Posterior cingulate gyrus (tissue), 11 donors: Measurements from ENCODE around the gene STATH.
"Not testable (repeated sequence)": the region's sequence is repeated elsewhere in the genome, so short reads cannot be mapped to it uniquely, and the experiment has no call there.

ENCODE experiments used
- DNase-seq, 10 donors: peaks; one replicate each; pipeline versions ENCODE4 v3.0.0 to v3.0.0-alpha.2; 2020 to 2021; ENCODE audit warnings: mixed read lengths in 3 of 10
- intact Hi-C: fragments of 100-400 bp; cut with DNase I; formaldehyde crosslinking; loops from one replicate; pipeline ENCODE4 v1.15.1; 2023

The STATH gene

DNA sequence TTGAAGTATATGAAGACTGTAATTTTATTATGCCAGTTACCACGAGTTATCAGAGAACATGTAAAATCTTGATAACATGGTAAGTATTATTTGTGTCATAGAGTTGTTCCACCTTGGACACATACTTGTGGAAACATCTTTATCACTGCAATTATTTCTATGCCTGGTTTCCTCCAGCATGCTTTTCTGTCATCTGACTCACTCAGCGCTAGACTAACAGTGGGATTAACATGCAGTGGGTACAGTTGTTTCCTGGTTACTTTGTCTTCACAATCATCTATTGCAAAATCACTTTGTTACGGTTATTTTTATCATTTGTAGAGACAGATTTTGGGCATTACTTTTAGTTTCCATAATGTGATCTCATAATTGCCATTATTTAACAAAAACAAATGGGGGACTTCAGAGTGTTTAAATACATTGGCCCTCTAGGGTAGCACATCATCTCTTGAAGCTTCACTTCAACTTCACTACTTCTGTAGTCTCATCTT is at the start of gene STATH:
Gene STATH, plus strand, starts transcription at position 441 of the 491 bp plus-strand sequence. CDS start 2,472 bp downstream, outside the sequence.
- intact Hi-C loops: no loop called here

DNA sequence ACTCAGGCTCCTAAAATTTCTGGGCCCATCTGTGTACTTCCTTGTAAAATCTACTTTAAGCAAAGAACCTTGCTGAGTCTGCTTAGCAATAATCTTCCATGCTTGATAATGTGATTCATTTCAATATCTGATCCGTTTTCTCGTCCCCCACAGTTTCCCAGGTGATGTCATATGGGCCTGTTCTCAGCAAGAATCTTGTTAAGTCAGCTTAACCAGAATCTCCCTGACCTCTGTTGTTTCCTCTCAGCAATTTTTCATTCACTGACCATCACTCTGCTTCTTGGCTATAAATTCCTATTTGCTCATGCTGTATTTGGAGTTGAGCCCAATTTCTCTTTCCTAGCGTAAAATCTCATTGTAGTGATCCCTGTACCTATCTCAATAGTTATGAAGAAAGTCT is 44.2 kb upstream of the STATH start:
- intact Hi-C loops: no loop called here

More for the DNA sequence above, at the start of gene STATH:
- DNase-seq: no peak

GRCh38 chr4:69957209-69957608 is 38.6 kb upstream of the STATH start:
- intact Hi-C loops: no loop called here

More for the DNA sequence above, 44.2 kb upstream of the STATH start:
- no peak for DNase-seq

DNA sequence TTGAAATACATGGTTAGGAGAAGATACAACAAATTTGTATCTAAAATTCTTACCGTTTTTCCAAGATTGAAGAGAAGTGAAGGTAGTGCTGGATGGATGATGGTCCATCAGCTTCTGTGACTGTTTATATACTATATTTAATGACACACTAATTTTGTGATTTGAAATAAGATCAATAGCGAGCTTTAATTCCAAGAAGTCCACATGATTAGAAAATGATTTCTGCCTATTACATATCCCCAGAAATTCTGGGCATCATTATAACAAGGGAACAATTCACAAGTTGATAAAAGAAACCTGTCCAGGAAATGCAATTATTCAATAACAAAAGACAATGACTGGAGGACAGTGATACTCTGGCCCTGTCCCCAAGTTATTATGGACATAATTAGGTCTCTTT is 30.1 kb upstream of the STATH start, which contains the start of gene CSN2:
Gene CSN2, minus strand, starts transcription at position 101 of the 400 bp plus-strand sequence. CDS start 4,733 bp downstream, outside the sequence.
- no peak for DNase-seq
- intact Hi-C loops: no loop called here

More at GRCh38 chr4:69957209-69957608, 38.6 kb upstream of the STATH start:
- peak in 1 of 10 donors; percentile 12 for DNase-seq

- intact Hi-C loops: no loop called here
- no peak for DNase-seq
These were observed 25.7 kb upstream of the STATH start for GRCh38 chr4:69970071-69970470.

- no peak for DNase-seq
These were observed 21.1 kb upstream of the STATH start for GRCh38 chr4:69974631-69975030.

GRCh38 chr4:69977582-69977981 is 18.2 kb upstream of the STATH start:
- intact Hi-C loops: no loop called here
- no peak for DNase-seq

More at GRCh38 chr4:69974631-69975030, 21.1 kb upstream of the STATH start:
- intact Hi-C loops: no loop called here

- peak in 3 of 10 donors; percentile 10 to 75 (median 67) for DNase-seq
- intact Hi-C loops: no loop called here
These were observed 11.7 kb upstream of the STATH start for GRCh38 chr4:69984030-69984443.

DNA sequence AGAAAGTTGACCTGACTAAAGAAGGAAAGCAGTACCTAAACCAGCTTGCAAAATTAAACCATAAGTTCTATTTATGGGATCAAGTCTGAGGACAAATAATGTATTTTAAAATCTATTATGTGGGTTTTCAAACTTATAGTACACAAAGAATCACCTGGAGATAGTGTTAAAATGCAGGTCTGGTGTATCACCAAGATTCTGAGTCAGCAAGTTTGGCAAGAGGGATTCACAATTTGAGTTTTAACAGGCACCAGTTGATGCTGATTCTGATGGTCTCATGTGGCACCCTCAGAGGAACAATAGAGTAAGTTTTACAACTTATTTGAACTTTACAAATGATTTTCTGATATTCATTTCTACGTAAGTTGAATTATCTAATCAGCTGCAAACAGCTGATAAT is 9.1 kb upstream of the STATH start:
- intact Hi-C loops: no loop called here
- DNase-seq: no peak

DNA sequence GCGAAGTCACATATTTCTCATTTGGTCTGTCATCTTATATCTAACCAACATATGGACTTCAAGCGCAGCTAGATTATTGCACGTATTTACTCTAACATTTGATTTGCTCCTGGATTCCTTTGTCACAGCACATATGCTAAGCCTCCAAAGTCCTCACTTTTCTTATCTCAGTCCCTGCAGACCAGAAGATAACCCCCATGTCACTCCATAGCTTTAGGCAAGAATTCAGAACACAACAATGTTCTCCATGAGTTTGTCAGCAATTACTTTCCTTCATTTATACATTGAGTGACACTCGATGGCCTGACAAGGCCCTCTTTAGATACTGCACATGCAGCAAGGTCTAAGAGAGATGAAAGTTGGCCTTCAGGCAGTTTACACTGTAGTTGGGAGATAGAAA is 4.8 kb upstream of the STATH start:
- intact Hi-C loops: no loop called here

GRCh38 chr4:69994782-69995181 is 984 bp upstream of the STATH start:
- intact Hi-C loops: no loop called here
- no peak for DNase-seq

More for the DNA sequence above, 4.8 kb upstream of the STATH start:
- DNase-seq: no peak

DNA sequence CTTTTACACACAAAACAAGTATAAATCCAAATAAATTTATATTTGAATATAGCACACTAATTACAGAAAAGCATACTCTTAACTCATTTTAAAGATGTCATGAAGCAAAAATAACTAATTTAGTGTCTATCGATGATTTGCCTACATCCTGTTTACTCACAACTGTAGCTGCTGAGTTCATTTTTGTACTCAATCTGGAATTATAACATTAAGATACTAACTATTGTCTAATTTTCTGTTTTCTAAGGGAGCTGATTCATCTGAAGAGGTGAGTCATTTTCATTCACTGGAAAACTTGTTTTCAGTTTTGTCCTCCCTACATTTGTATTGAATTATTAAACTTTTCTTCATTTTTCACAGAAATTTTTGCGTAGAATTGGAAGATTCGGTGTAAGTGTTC is 3.7 kb downstream of the STATH start:
- intact Hi-C loops: no loop called here
- DNase-seq: no peak

GRCh38 chr4:70000711-70001110 is 4.9 kb downstream of the STATH start:
- intact Hi-C loops: no loop called here
- no peak for DNase-seq

DNA sequence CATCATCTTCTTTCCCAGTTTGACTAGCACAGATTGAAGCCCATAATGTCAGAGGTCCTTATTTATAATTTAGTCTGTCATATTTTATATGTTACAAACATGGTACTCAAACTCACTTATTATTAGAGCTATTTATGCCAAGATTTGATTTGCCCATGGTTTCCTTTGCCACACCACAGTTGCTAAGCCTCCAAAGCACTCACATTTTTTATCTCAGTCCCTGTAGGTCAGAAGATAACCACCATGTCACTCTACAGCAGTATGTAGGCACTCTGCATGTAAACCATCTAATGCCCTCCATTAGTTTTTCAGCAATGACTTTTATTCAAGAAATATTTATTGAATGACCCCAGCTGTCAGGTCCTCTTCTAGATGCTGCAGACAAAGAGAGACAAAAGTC is 6.7 kb downstream of the STATH start:
- intact Hi-C loops: no loop called here
- DNase-seq: no peak

- intact Hi-C loops: no loop called here
These were observed 13.0 kb downstream of the STATH start for GRCh38 chr4:70008771-70009170.

DNA sequence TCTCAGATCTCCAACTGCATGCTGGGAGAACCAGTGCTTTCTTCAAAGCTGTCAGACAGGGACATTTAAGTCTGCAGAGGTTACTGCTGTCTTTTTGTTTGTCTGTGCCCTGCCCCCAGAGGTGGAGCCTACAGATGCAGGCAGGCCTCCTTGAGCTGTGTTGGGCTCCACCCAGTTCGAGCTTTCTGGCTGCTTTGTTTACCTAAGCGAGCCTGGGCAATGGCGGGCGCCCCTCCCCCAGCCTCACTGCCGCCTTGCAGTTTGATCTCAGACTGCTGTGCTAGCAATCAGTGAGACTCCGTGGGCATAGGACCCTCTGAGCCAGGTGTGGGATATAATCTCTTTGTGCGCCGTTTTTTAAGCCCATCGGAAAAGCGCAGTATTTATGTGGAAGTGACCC is 23.2 kb downstream of the STATH start:
- DNase-seq, intact Hi-C loops: not testable (repeated sequence)

More at GRCh38 chr4:70008771-70009170, 13.0 kb downstream of the STATH start:
- no peak for DNase-seq

DNA sequence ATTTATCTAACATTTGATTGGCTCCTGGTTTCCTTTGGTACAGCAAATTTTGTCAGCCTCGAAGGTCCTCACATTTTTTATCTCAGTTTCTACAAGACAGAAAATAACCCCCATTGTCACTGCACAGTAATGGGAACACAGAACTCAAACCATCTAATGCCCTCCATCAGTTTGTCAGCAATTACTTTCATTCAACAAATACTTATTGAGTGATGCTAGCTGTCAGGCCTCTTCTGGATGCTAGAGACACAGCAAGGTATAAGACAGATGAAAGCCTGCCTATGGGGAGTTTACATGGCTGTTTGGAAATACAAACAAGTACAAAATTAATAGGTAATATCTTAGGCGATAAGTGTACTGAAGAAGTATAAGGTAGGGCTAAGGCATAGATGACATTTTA is 27.5 kb downstream of the STATH start:
- no peak for DNase-seq
- intact Hi-C loops: no loop called here

GRCh38 chr4:70027011-70027410 is 31.2 kb downstream of the STATH start:
- intact Hi-C loops: no loop called here
- DNase-seq: no peak

- intact Hi-C loops, DNase-seq: not testable (repeated sequence)
These were observed 32.4 kb downstream of the STATH start, which contains the start of gene HTN3 for GRCh38 chr4:70028159-70028558. Gene HTN3 (plus strand): TSS chr4:70028459. CDS start chr4:70030741, 2,282 bp downstream.

GRCh38 chr4:70037559-70037958 is 41.8 kb downstream of the STATH start:
- DNase-seq: peak in 1 of 10 donors; percentile 50
- intact Hi-C loops: not testable (repeated sequence)

- DNase-seq, intact Hi-C loops: not testable (repeated sequence)
These were observed 44.2 kb downstream of the STATH start for GRCh38 chr4:70039928-70040327.

DNA sequence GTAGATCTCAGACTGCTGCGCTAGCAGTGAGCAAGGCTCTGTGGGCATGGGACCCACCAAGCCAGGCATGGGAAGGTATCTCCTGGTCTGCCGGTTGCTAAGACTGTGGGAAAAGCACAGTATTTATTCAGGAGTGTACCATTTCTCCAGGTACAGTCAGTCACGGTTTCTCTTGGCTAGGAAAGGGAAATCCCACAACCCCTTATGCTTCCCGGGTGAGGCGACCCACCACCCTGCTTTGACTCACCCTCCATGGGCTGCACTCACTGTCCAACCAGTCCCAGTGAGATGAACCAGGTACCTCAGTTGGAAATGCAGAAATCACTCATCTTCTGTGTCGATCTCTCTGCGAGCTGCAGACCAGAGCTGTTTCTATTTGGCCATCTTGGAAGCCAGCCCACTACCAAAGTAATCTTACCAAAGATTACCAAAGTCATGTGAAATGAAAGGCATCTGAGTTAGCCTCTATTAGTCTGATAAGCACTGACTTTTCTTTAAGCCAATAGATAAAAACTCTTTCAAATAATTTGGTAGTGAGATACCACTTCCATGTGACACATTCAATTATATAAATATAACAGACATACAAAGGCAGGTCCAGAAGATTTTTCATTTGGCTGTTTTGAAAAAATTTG is 46.0 kb downstream of the STATH start:
- DNase-seq: no peak
- intact Hi-C loops: no loop called here
